Muscle of back (tissue), 11 donors: ENCODE measurements around the gene LRRC3C. TPM values are rescaled to one million over a fixed set of nuclear protein-coding genes. Genes with fewer than 3 reads are reported as not detected.

Experiments used
- DNase-seq, 3 donors: peaks; one replicate each; pipeline versions ENCODE4 v3.0.0 to v3.0.0-alpha.2; 2013
- polyA plus RNA-seq, 10 donors: library from polyadenylated mRNA; unstranded; fragments of 120-200 nt; gene quantifications; one replicate each; pipeline ENCODE4 v1.2.1, GENCODE V29; 2013; ENCODE audit not compliant: insufficient read length in 10 of 10

The LRRC3C gene
- polyA plus RNA-seq, 10 donors, result not detected

GRCh38 chr17:39974433-39974832 is 46.9 kb downstream of the LRRC3C start:
- DNase-seq, result no peak

GRCh38 chr17:39975801-39976200 is 48.3 kb downstream of the LRRC3C start:
- no peak for DNase-seq

DNA sequence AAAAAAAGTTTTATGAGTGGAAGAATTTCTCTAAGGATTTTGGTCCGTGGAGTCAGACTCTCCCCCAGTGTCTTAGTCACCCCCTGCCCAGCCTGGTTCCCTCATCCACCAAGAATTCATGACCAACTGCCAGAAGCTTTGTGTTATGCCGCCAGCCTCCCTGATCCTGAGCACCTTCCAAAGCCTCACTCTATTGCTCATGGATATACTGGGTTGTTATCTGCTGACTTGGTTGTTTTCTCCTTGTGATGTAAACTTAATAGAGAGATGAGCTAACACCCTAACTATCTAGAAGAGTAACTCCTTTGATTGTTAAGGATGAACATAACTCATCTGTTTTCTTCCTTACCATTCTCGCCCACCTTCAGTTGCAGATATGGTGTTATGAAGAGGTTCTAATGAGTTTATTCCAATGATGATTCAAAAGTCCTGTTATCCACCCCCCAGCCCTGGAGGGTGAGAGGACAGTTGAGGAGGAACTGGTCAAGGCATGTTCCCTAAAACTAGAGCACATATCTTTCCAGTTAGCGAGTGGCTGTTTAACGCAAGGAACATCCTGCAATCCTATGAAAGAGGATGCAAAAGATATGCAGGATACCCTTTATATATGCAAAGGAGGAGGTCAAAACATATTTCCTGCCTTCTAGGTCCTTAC is 51.6 kb downstream of the LRRC3C start:
- peak in 1 of 3 donors; percentile 68 for DNase-seq

- DNase-seq, result peak in 1 of 3 donors; percentile 22
These were observed 52.4 kb downstream of the LRRC3C start for GRCh38 chr17:39979893-39980350.

- DNase-seq, result peak; percentile 100
These were observed 53.0 kb downstream of the LRRC3C start, which contains the start of gene PSMD3 for GRCh38 chr17:39980351-39981206. PSMD3 (plus strand) TSS chr17:39980807; CDS start chr17:39980971, 164 bp downstream.

GRCh38 chr17:39981207-39981741 is 53.7 kb downstream of the LRRC3C start:
- DNase-seq, result peak in 2 of 3 donors; percentile 21 to 27

GRCh38 chr17:39981766-39982375 is 54.3 kb downstream of the LRRC3C start:
- DNase-seq, result no peak

GRCh38 chr17:39988206-39988810 is 60.8 kb downstream of the LRRC3C start:
- DNase-seq, result no peak

DNA sequence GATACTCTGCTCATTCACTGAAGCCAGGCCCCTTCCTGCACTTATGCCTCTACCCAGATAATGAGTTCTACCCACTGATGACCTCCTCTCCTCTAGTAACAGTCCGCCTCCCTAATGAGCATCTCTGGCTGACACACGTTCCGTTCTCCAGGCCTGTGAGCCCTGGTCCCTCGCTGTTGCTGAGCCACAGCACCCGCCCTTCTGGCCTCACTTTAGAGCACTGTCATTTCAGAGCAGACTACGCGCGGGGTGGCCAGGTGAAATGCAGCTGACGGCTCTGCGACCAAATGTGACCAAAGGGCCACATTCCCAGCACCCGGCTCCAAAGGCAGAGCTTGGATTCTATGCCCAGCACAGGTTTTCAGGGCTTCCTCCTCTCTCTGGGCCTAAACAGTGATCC is 66.9 kb downstream of the LRRC3C start:
- no peak for DNase-seq

Other genes with a start within 250 kb of the LRRC3C start
- gene PGAP3, start 239.7 kb upstream of the LRRC3C start, polyA plus RNA-seq, result 10 to 100 TPM; 15.5 to 19.4 (median 16.4) TPM
- 100 to 1,000 TPM in 9 of 10 donors, 10 to 100 TPM in 1; 77.8 to 147 (median 107) TPM for gene ERBB2, start 227.7 kb upstream of the LRRC3C start, polyA plus RNA-seq
- gene MIEN1, start 197.2 kb upstream of the LRRC3C start, polyA plus RNA-seq, result 10 to 100 TPM; 15.2 to 23.7 (median 19.0) TPM
- gene GRB7, start 189.8 kb upstream of the LRRC3C start, polyA plus RNA-seq, result 1 to 10 TPM in 2 of 10 donors, under 1 TPM in 8; 0.14 to 1.9 (median 0.42) TPM
- gene IKZF3, start 63.4 kb upstream of the LRRC3C start, polyA plus RNA-seq, result 1 to 10 TPM in 1 of 10 donors, under 1 TPM in 9; 0.08 to 2.1 (median 0.26) TPM
- gene ZPBP2, start 59.5 kb upstream of the LRRC3C start, polyA plus RNA-seq, result under 1 TPM in 2 of 10 donors, not detected in 8; 0.11 to 0.20 TPM
- 10 to 100 TPM in 4 of 10 donors, 1 to 10 TPM in 6; 4.3 to 16.2 (median 7.9) TPM for gene GSDMB, start 9.1 kb upstream of the LRRC3C start, polyA plus RNA-seq
- gene ORMDL3, start 131 bp upstream of the LRRC3C start, polyA plus RNA-seq, result 10 to 100 TPM; 38.9 to 51.5 (median 46.2) TPM
- gene GSDMA, start 35.3 kb downstream of the LRRC3C start, polyA plus RNA-seq, result under 1 TPM in 8 of 10 donors, not detected in 2; 0.05 to 0.31 (median 0.13) TPM
- 10 to 100 TPM; 75.8 to 94.2 (median 84.8) TPM for gene PSMD3, start 53.1 kb downstream of the LRRC3C start, polyA plus RNA-seq
- gene CSF3, start 87.7 kb downstream of the LRRC3C start, polyA plus RNA-seq, result under 1 TPM in 3 of 10 donors, not detected in 7; 0.17 to 0.25 (median 0.21) TPM
- 10 to 100 TPM; 50.2 to 97.2 (median 66.1) TPM for gene MED24, start 126.7 kb downstream of the LRRC3C start, polyA plus RNA-seq
- 10 to 100 TPM; 53.4 to 69.2 (median 63.8) TPM for gene THRA, start 135.2 kb downstream of the LRRC3C start, polyA plus RNA-seq
- 1 to 10 TPM; 2.0 to 7.7 (median 4.6) TPM for gene NR1D1, start 172.9 kb downstream of the LRRC3C start, polyA plus RNA-seq
- 100 to 1,000 TPM in 8 of 10 donors, 10 to 100 TPM in 2; 90.6 to 144 (median 118) TPM for gene MSL1, start 194.2 kb downstream of the LRRC3C start, polyA plus RNA-seq
- 10 to 100 TPM; 47.9 to 73.4 (median 68.9) TPM for gene CASC3, start 212.8 kb downstream of the LRRC3C start, polyA plus RNA-seq
- gene RAPGEFL1, start 249.7 kb downstream of the LRRC3C start, polyA plus RNA-seq, result 10 to 100 TPM in 2 of 10 donors, 1 to 10 TPM in 8; 4.3 to 13.0 (median 6.4) TPM